Measurements from ENCODE around the gene HSD17B3.
"Not testable (repeated sequence)": the region's sequence is repeated elsewhere in the genome, so short reads cannot be mapped to it uniquely, and the experiment has no call there.

Gene HSD17B3

GRCh38 chr9:96206156-96206751, 95.7 kb downstream of the HSD17B3 start:
- no peak for DNase-seq
- in situ Hi-C loops (cut with MboI; ENCODE audit: low pct_unique_long_range_greater_than_20kb, low sequenced_read_pairs) = no loop called here

- in situ Hi-C loops (cut with MboI; ENCODE audit: low pct_unique_long_range_greater_than_20kb, low sequenced_read_pairs) = no loop called here
- no peak for DNase-seq
These were observed 97.1 kb downstream of the HSD17B3 start for GRCh38 chr9:96204853-96205252.

GRCh38 chr9:96203867-96204501, 98.0 kb downstream of the HSD17B3 start:
- in situ Hi-C loops (cut with MboI; ENCODE audit: low pct_unique_long_range_greater_than_20kb, low sequenced_read_pairs) = no loop called here
- no peak for DNase-seq

- DNase-seq = no peak
- in situ Hi-C loops (cut with MboI; ENCODE audit: low pct_unique_long_range_greater_than_20kb, low sequenced_read_pairs) = no loop called here
These were observed 98.8 kb downstream of the HSD17B3 start for GRCh38 chr9:96202971-96203780.

DNA sequence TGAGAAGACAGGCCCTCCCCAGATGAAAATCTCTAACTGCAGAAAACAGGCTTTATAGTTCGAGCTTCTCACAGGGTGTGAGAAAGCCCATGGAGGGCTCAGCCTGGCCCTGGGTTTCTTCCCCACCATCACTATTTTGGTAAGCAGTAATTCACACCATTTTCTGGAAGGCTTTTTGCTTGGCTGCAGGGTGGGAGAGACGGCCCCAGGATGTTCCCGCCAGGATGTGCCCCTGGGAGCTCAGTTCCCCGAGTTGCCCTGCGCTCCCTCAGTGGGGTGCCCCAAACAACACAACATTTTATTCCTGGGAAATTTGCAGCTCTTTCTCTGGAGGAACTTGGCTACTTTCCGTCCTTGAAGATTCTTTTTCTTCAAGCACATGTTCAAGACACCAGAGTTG, 100.8 kb downstream of the HSD17B3 start:
- DNase-seq = no peak
- in situ Hi-C loops (cut with MboI; ENCODE audit: low pct_unique_long_range_greater_than_20kb, low sequenced_read_pairs) = no loop called here

DNA sequence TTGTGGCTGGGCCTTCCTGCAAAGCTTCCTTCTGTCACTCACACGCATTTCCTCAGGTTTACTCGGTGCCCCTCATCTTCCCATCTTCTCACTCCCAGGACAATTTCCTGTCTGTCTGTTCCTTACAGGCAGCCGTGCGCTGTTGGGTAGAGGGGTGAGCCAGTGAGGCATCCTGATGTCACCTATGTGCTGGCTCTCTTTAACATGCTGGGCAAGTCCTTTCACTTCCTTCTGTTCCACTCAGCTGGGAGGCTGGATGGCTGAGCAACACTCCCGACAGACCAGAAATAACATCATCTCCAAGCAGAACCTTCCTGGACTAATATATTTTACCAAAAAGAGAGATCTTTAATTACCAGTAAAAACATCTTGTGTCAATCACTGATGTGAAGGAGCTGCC, 103.0 kb downstream of the HSD17B3 start:
- DNase-seq = no peak
- in situ Hi-C loops (cut with MboI; ENCODE audit: low pct_unique_long_range_greater_than_20kb, low sequenced_read_pairs) = no loop called here

- in situ Hi-C loops (cut with MboI; ENCODE audit: low pct_unique_long_range_greater_than_20kb, low sequenced_read_pairs) = no loop called here
- DNase-seq = no peak
These were observed 106.4 kb downstream of the HSD17B3 start for GRCh38 chr9:96195541-96195940.

DNA sequence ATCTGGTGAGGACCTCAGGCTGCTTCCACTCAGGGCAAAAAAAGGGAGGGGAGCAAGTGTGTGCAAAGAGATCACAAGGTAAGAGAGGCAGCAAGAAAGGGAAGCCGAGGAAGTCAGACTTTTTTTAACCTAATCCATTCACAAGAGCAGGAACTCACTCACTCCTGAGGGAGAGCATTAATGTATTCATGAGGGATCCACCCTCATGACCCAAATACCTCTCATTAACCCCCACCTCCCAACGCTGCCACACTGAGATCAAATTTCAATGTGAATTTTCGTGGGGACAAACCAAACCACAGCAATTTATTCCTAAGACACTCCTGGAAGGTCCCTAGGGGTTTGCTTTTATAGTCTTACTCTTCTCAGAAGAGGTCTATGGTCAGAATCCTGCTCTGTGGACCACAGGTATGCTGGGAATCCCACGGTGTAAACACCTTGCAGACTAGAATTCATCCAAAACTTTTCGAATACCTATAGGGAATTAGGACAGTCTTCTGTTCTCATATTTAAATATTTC, 108.7 kb downstream of the HSD17B3 start:
- no peak for DNase-seq
- in situ Hi-C loops (cut with MboI; ENCODE audit: low pct_unique_long_range_greater_than_20kb, low sequenced_read_pairs) = no loop called here

DNA sequence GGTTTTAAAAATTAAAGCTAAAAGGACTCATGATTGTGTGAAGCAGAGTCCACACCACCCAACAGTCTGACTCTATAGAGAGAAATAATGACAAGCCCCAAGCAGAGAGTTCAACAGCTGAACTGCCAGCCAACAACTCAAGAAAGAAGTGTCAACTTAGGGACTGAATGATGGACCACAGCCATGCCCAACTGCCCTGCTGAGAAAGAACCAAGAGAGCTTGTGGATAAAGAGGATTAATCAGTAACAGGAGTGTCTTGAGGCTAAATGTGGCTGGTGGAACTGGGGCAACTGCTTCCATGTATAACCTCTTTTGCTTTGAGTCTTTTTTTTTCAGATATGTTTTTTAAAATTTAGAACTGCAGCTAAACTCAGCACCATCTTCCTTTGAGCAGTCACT, 109.3 kb downstream of the HSD17B3 start:
- no peak for DNase-seq
- in situ Hi-C loops (cut with MboI; ENCODE audit: low pct_unique_long_range_greater_than_20kb, low sequenced_read_pairs) = no loop called here

DNA sequence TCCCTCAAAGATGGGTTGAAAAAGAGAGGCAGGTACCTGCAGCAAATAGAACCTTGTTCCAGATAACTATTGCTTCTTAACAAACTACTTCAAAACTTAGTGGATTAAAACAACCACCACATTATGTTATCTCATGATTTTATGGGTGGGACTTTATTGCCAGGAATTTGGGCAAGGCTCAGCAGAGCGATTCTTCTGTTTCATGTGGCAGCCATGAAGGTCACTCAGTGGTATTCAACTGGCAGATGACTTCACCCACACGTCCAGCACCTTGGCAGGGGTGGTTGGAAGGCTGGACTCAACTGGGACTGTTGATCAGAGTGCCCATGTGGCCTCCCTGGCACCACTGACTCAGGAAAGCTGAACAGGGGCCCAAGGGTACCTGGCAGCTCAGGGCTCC, 112.0 kb downstream of the HSD17B3 start:
- in situ Hi-C loops (cut with MboI; ENCODE audit: low pct_unique_long_range_greater_than_20kb, low sequenced_read_pairs) = no loop called here
- no peak for DNase-seq

DNA sequence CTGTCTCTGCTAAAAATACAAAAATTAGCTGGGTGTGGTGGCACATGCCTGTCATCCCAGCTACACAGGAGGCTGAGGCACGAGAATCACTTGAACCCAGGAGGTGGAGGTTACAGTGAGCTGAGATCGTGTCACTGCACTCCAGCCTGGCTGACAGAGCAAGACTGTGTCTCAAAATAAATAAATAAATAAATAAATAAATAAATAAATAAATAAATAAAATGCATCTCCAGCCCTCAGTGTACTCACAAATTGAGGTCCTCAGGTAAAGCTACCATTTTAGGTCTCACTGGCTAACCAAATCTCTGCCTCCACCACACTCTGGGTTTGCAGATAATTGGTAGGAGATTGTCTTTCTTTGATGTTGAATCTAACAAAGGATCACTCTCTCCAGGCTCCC, 112.4 kb downstream of the HSD17B3 start:
- in situ Hi-C loops (cut with MboI; ENCODE audit: low pct_unique_long_range_greater_than_20kb, low sequenced_read_pairs); DNase-seq: not testable (repeated sequence)

DNA sequence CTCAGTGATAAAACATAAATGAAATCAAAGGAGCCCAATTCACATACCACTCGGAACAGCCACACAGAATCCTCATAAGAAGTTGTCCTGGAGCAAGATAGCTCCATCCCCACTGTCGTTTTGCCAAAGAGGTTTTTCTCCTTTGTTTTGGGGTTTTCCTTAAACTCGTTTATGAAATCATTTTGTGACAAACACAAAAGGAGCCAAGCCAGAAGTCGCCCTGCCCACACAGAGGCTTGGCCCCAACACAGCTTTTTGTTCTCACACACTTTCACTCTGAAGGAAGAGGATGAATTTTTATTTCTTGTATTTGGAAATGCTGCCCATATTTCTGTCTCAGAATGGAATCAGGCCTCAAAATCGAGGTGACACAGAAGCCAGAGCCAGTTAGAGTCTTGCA, 113.4 kb downstream of the HSD17B3 start:
- in situ Hi-C loops (cut with MboI; ENCODE audit: low pct_unique_long_range_greater_than_20kb, low sequenced_read_pairs) = no loop called here

DNA sequence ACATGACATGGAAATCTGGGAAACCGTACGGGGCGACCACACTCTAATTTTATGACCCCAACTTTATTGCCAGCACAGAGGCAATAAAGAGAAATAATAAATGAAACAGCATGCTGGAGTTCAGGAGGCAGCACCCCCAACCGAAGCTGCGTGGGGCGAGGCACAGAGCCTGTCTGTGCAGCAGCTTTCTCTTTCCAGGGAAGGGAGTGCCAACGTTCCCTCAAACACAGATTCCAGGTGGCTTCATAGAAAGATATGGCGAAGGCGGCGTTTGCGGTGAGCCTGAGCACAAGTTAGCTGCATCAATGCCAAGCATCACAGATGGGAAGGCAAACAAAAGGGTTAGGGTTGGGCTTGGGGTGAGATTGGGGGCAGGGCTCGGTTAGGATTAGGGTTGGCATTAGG, 114.8 kb downstream of the HSD17B3 start:
- DNase-seq = no peak
- in situ Hi-C loops (cut with MboI; ENCODE audit: low pct_unique_long_range_greater_than_20kb, low sequenced_read_pairs) = no loop called here

More for the DNA sequence above, 113.4 kb downstream of the HSD17B3 start:
- DNase-seq = no peak

- in situ Hi-C loops (cut with MboI; ENCODE audit: low pct_unique_long_range_greater_than_20kb, low sequenced_read_pairs) = no loop called here
- DNase-seq = no peak
These were observed 115.4 kb downstream of the HSD17B3 start for GRCh38 chr9:96186591-96187011.

GRCh38 chr9:96185518-96186156, 116.3 kb downstream of the HSD17B3 start:
- DNase-seq = no peak
- in situ Hi-C loops (cut with MboI; ENCODE audit: low pct_unique_long_range_greater_than_20kb, low sequenced_read_pairs) = no loop called here
